HEK293 (cell line): Measurements from ENCODE around the gene RALGAPA1.
"Not testable (repeated sequence)": the region's sequence is repeated elsewhere in the genome, so short reads cannot be mapped to it uniquely, and the experiment has no call there.

ENCODE experiments used
- CTCF ChIA-PET: fragments of 350-600 bp; formaldehyde crosslinking; extraction: SDS; loops from one replicate; lab custom pipeline; 2021; ENCODE audit warnings: antibody characterized with exemption; lab: Yijun Ruan, JAX
- POLR2A ChIA-PET: fragments of 300-600 bp; formaldehyde crosslinking; extraction: SDS; loops from one replicate; lab custom pipeline; 2020; ENCODE audit warnings: antibody characterized with exemption, inconsistent platforms; lab: Yijun Ruan, JAX
- H3K27ac ChIP-seq: fragments of 200-500 bp; sonication (Bioruptor generic); 2 replicates; pipeline ENCODE4 v1.5.1; 2014; ENCODE audit warnings: low read depth, low read length, control low read depth, inconsistent platforms; ENCODE audit errors: extremely low read depth
- H3K36me3 ChIP-seq, 2 experiments: fragments of 200-500 bp in 1 of 2; sonication (Bioruptor generic) in 1 of 2; 1 replicate in 1 of 2; 2 replicates in 1 of 2; pipeline ENCODE4 v1.5.1; 2014 to 2017; ENCODE audit warnings: inconsistent platforms in 2 of 2, low read length in 2 of 2; ENCODE audit not compliant: control insufficient read depth in 2 of 2, insufficient read depth in 1 of 2
- H3K4me1 ChIP-seq: fragments of 200-500 bp; sonication (Bioruptor generic); 2 replicates; pipeline ENCODE4 v1.5.1; 2014; ENCODE audit warnings: mild to moderate bottlenecking, low read length, inconsistent platforms; ENCODE audit not compliant: control insufficient read depth, insufficient read depth
- H3K4me3 ChIP-seq: 2 replicates; pipeline ENCODE4 v1.5.1; 2011; ENCODE audit warnings: low read depth, mild to moderate bottlenecking, control low read depth, low read length, moderate library complexity
- H3K9me3 ChIP-seq: fragments of 200-500 bp; sonication (Bioruptor generic); 2 replicates; pipeline ENCODE4 v1.5.1; 2014; ENCODE audit warnings: low read depth, low read length, inconsistent platforms; ENCODE audit not compliant: control insufficient read depth, insufficient read depth
- GLIS1 ChIP-seq: fragments of 450-650 bp; formaldehyde crosslinking; IDR thresholded peaks from 2 replicates; pipeline ENCODE4 v1.5.1; 2016; ENCODE audit warnings: missing biosample characterization, missing genetic modification characterization
- GLIS2 ChIP-seq: fragments of 450-650 bp; formaldehyde crosslinking; IDR thresholded peaks from 2 replicates; pipeline ENCODE4 v1.5.1; 2016; ENCODE audit warnings: missing biosample characterization, missing genetic modification characterization
- IKZF3 ChIP-seq: fragments of 450-650 bp; IDR thresholded peaks from 2 replicates; pipeline ENCODE4 v1.5.0; 2018; ENCODE audit warnings: missing biosample characterization, mild to moderate bottlenecking, missing genetic modification characterization, moderate library complexity
- KLF16 ChIP-seq: fragments of 450-650 bp; formaldehyde crosslinking; IDR thresholded peaks from 2 replicates; pipeline ENCODE4 v1.5.1; 2017; ENCODE audit warnings: missing biosample characterization, missing genetic modification characterization
- SP3 ChIP-seq: fragments of 450-650 bp; formaldehyde crosslinking; IDR thresholded peaks from 2 replicates; pipeline ENCODE4 v1.5.1; 2016; ENCODE audit warnings: missing biosample characterization, missing genetic modification characterization
- SP7 ChIP-seq: fragments of 450-650 bp; formaldehyde crosslinking; IDR thresholded peaks from 2 replicates; pipeline ENCODE4 v1.5.1; 2016; ENCODE audit warnings: missing biosample characterization, missing genetic modification characterization
- TRIM28 ChIP-seq: IDR thresholded peaks from 2 replicates; pipeline ENCODE4 v1.6.1; 2011; ENCODE audit warnings: low read length, control low read depth, borderline replicate concordance
- ZBTB17 ChIP-seq: fragments of 450-650 bp; formaldehyde crosslinking; IDR thresholded peaks from 2 replicates; pipeline ENCODE4 v1.5.1; 2016; ENCODE audit warnings: missing biosample characterization, missing genetic modification characterization
- ZBTB20 ChIP-seq: fragments of 450-650 bp; formaldehyde crosslinking; IDR thresholded peaks from 2 replicates; pipeline ENCODE4 v1.5.1; 2016; ENCODE audit warnings: missing biosample characterization, missing genetic modification characterization
- ZBTB21 ChIP-seq: fragments of 450-650 bp; formaldehyde crosslinking; IDR thresholded peaks from 2 replicates; pipeline ENCODE4 v1.5.1; 2017; ENCODE audit warnings: missing biosample characterization, missing genetic modification characterization
- ZBTB8A ChIP-seq: fragments of 450-650 bp; formaldehyde crosslinking; IDR thresholded peaks from 2 replicates; pipeline ENCODE4 v1.5.1; 2016; ENCODE audit warnings: missing biosample characterization, missing genetic modification characterization
- ZEB2 ChIP-seq: fragments of 450-650 bp; formaldehyde crosslinking; IDR thresholded peaks from 2 replicates; pipeline ENCODE4 v1.5.1; 2016; ENCODE audit warnings: missing biosample characterization, missing genetic modification characterization
- ZFP69B ChIP-seq: fragments of 450-650 bp; formaldehyde crosslinking; IDR thresholded peaks from 2 replicates; pipeline ENCODE4 v1.5.1; 2016; ENCODE audit warnings: missing biosample characterization, missing genetic modification characterization
- ZNF121 ChIP-seq: fragments of 450-650 bp; formaldehyde crosslinking; IDR thresholded peaks from 2 replicates; pipeline ENCODE4 v1.5.1; 2016; ENCODE audit warnings: missing biosample characterization, missing genetic modification characterization
- ZNF16 ChIP-seq: fragments of 450-650 bp; formaldehyde crosslinking; IDR thresholded peaks from 2 replicates; pipeline ENCODE4 v1.5.1; 2016; ENCODE audit warnings: low read depth, missing biosample characterization, missing genetic modification characterization
- ZNF2 ChIP-seq: fragments of 450-650 bp; formaldehyde crosslinking; IDR thresholded peaks from 2 replicates; pipeline ENCODE4 v1.5.1; 2016; ENCODE audit warnings: missing biosample characterization, missing genetic modification characterization
- ZNF24 ChIP-seq: fragments of 450-650 bp; formaldehyde crosslinking; IDR thresholded peaks from 2 replicates; pipeline ENCODE4 v1.5.1; 2016; ENCODE audit warnings: missing biosample characterization, missing genetic modification characterization
- ZNF335 ChIP-seq: fragments of 450-650 bp; formaldehyde crosslinking; conservative IDR thresholded peaks from 2 replicates; pipeline ENCODE4 v1.5.1; 2016; ENCODE audit warnings: missing biosample characterization, missing genetic modification characterization
- ZNF341 ChIP-seq: fragments of 450-650 bp; formaldehyde crosslinking; IDR thresholded peaks from 2 replicates; pipeline ENCODE4; 2016; ENCODE audit warnings: low read depth, missing biosample characterization, missing genetic modification characterization
- ZNF423 ChIP-seq: fragments of 450-650 bp; formaldehyde crosslinking; IDR thresholded peaks from 2 replicates; pipeline ENCODE4 v1.5.1; 2016; ENCODE audit warnings: missing biosample characterization, missing genetic modification characterization
- ZNF600 ChIP-seq: fragments of 450-650 bp; formaldehyde crosslinking; IDR thresholded peaks from 2 replicates; pipeline ENCODE4 v1.5.1; 2016; ENCODE audit warnings: missing biosample characterization, missing genetic modification characterization
- ZNF629 ChIP-seq: fragments of 450-650 bp; formaldehyde crosslinking; IDR thresholded peaks from 2 replicates; pipeline ENCODE4 v1.5.1; 2017; ENCODE audit warnings: missing biosample characterization, missing genetic modification characterization
- ZXDB ChIP-seq: fragments of 450-650 bp; formaldehyde crosslinking; IDR thresholded peaks from 2 replicates; pipeline ENCODE4 v1.5.1; 2016; ENCODE audit warnings: missing biosample characterization, missing genetic modification characterization
- TF ChIP-seq, protein P1 (sequence below): fragments of 450-650 bp; formaldehyde crosslinking; optimal IDR thresholded peaks from 2 replicates; pipeline ENCODE3; 2016; ENCODE audit warnings: missing biosample characterization, mild to moderate bottlenecking, missing genetic modification characterization
- TF ChIP-seq, protein P2 (sequence below): fragments of 450-650 bp; formaldehyde crosslinking; IDR thresholded peaks from 2 replicates; pipeline ENCODE4 v1.5.1; 2016; ENCODE audit warnings: missing biosample characterization, missing genetic modification characterization
- TF ChIP-seq, protein P3 (sequence below): fragments of 450-650 bp; formaldehyde crosslinking; IDR thresholded peaks from 2 replicates; pipeline ENCODE4 v1.5.1; 2016; ENCODE audit warnings: missing biosample characterization, missing genetic modification characterization
- TF ChIP-seq, protein P4 (sequence below): fragments of 450-650 bp; formaldehyde crosslinking; IDR thresholded peaks from 2 replicates; pipeline ENCODE4 v1.5.1; 2016; ENCODE audit warnings: missing biosample characterization, missing genetic modification characterization
- TF ChIP-seq, protein P5 (sequence below): fragments of 450-650 bp; formaldehyde crosslinking; IDR thresholded peaks from 2 replicates; pipeline ENCODE4 v1.5.1; 2016; ENCODE audit warnings: missing biosample characterization, missing genetic modification characterization, low read depth
- TF ChIP-seq, protein P6 (sequence below): fragments of 450-650 bp; formaldehyde crosslinking; IDR thresholded peaks from 2 replicates; pipeline ENCODE4 v1.5.1; 2016; ENCODE audit warnings: missing biosample characterization, missing genetic modification characterization

The RALGAPA1 gene

DNA sequence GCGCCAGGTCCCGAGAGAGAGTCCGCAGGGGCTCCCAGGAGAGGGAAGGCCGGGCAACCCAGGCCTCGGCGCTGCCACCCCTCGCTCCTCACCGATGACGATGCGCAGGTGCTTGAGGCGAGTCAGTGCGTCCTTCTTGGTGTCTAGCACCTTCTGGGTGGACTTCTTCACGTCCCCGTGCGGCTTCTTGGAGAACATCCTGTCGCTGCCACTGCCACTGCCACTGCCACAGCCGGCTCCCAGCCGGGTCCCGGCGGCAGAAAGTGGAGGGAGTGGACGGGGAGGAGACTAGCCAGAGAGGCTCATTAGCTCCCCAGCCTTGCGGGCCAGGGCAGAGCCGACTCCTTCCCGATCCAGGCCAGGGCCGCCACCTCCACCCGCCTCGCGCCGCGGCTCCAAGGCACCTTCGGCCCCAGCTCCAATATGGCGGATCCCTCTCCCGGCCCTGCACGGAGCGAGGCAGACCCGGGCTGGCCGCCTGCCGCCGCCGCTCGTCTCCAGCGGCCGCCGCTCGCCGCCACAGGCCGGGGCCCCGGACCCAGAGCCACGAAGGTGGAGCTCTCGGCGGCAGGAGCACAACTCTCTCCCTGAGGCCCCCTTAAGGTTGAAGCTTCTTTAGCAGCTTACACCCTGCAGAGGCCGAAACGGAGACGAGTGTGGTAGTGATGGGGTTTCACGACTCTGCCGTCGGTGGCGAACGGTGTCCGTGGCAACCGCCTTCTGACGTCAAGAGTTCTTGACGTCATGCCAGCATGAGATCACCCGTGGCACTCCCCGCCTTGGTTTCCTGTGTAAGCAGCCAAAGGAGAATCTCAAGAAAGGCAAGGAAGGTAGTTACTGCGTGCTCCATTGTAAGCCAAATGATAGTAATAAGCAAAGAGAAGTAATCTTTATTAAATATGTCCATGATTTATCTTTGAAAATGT is at the start of gene RALGAPA1:
RALGAPA1 (minus strand) TSS at position 658 of the 926 bp plus-strand sequence; CDS start at position 198, 460 bp downstream.
- Histone ChIP-seq H3K27ac (peak within 1 kb of the TSS; percentile 95), H3K4me3 (peak within 1 kb of the TSS; percentile 84)
- H3K9me3 ChIP-seq, H3K36me3 ChIP-seq, H3K4me1 ChIP-seq: not testable (repeated sequence)
- POLR2A ChIA-PET: interaction anchor here (1.0 to 1.3 kb wide), 2 partner anchors 9 to 17 kb away, joined by 6 to 25 read pairs; partner anchors contain the start of gene BRMS1L
- CTCF ChIA-PET: interaction anchor here (0.6 to 2.7 kb wide), 3 partner anchors 13 to 119 kb away, joined by 3 to 8 read pairs (median 3); no protein-coding TSS in a partner anchor
- TF ChIP-seq, protein P1, sequence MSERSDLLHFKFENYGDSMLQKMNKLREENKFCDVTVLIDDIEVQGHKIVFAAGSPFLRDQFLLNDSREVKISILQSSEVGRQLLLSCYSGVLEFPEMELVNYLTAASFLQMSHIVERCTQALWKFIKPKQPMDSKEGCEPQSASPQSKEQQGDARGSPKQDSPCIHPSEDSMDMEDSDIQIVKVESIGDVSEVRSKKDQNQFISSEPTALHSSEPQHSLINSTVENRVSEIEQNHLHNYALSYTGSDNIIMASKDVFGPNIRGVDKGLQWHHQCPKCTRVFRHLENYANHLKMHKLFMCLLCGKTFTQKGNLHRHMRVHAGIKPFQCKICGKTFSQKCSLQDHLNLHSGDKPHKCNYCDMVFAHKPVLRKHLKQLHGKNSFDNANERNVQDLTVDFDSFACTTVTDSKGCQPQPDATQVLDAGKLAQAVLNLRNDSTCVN (tag by site-specific recombination): peak; percentile 49
- TF ChIP-seq SP3: peak; percentile 16; the same call in 1 of the 2 replicates
- TF ChIP-seq, protein P2, sequence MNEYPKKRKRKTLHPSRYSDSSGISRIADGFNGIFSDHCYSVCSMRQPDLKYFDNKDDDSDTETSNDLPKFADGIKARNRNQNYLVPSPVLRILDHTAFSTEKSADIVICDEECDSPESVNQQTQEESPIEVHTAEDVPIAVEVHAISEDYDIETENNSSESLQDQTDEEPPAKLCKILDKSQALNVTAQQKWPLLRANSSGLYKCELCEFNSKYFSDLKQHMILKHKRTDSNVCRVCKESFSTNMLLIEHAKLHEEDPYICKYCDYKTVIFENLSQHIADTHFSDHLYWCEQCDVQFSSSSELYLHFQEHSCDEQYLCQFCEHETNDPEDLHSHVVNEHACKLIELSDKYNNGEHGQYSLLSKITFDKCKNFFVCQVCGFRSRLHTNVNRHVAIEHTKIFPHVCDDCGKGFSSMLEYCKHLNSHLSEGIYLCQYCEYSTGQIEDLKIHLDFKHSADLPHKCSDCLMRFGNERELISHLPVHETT (tag by site-specific recombination): 0 out of 2 replicates have a peak, but pooled peaks have one; percentile 37
- TF ChIP-seq, protein P3, sequence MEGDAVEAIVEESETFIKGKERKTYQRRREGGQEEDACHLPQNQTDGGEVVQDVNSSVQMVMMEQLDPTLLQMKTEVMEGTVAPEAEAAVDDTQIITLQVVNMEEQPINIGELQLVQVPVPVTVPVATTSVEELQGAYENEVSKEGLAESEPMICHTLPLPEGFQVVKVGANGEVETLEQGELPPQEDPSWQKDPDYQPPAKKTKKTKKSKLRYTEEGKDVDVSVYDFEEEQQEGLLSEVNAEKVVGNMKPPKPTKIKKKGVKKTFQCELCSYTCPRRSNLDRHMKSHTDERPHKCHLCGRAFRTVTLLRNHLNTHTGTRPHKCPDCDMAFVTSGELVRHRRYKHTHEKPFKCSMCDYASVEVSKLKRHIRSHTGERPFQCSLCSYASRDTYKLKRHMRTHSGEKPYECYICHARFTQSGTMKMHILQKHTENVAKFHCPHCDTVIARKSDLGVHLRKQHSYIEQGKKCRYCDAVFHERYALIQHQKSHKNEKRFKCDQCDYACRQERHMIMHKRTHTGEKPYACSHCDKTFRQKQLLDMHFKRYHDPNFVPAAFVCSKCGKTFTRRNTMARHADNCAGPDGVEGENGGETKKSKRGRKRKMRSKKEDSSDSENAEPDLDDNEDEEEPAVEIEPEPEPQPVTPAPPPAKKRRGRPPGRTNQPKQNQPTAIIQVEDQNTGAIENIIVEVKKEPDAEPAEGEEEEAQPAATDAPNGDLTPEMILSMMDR (tag by site-specific recombination): peak; percentile 19; the same call in 1 of the 2 replicates
- peak; percentile 100 for TF ChIP-seq ZNF629 (tag by site-specific recombination)
- TF ChIP-seq IKZF3: peak; percentile 62
- TF ChIP-seq ZNF121 (tag by site-specific recombination): peak; percentile 57; the same call in 1 of the 2 replicates
- 0 out of 2 replicates have a peak, but pooled peaks have one; percentile 29 for TF ChIP-seq ZNF423 (tag by site-specific recombination)
- TF ChIP-seq ZEB2: peak; percentile 36
- peak; percentile 67; the same call in 1 of the 2 replicates for TF ChIP-seq ZFP69B (tag by site-specific recombination)
- TF ChIP-seq KLF16 (tag by site-specific recombination): peak; percentile 48; the same call in 1 of the 2 replicates
- TF ChIP-seq ZNF600 (tag by site-specific recombination): peak; percentile 49
- 0 out of 2 replicates have a peak, but pooled peaks have one; percentile 41 for TF ChIP-seq ZNF24 (tag by site-specific recombination)
- peak; percentile 55 for TF ChIP-seq TRIM28
- TF ChIP-seq ZBTB17 (tag by site-specific recombination): peak; percentile 66
- TF ChIP-seq ZNF341 (tag by site-specific recombination): peak; percentile 44
- TF ChIP-seq, protein P4, sequence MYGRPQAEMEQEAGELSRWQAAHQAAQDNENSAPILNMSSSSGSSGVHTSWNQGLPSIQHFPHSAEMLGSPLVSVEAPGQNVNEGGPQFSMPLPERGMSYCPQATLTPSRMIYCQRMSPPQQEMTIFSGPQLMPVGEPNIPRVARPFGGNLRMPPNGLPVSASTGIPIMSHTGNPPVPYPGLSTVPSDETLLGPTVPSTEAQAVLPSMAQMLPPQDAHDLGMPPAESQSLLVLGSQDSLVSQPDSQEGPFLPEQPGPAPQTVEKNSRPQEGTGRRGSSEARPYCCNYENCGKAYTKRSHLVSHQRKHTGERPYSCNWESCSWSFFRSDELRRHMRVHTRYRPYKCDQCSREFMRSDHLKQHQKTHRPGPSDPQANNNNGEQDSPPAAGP (tag by site-specific recombination): peak; percentile 34; the same call in 1 of the 2 replicates
- TF ChIP-seq, protein P5, sequence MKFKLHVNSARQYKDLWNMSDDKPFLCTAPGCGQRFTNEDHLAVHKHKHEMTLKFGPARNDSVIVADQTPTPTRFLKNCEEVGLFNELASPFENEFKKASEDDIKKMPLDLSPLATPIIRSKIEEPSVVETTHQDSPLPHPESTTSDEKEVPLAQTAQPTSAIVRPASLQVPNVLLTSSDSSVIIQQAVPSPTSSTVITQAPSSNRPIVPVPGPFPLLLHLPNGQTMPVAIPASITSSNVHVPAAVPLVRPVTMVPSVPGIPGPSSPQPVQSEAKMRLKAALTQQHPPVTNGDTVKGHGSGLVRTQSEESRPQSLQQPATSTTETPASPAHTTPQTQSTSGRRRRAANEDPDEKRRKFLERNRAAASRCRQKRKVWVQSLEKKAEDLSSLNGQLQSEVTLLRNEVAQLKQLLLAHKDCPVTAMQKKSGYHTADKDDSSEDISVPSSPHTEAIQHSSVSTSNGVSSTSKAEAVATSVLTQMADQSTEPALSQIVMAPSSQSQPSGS (tag by site-specific recombination): peak; percentile 98
- TF ChIP-seq GLIS1 (tag by site-specific recombination): peak; percentile 35; the same call in 1 of the 2 replicates
- TF ChIP-seq SP7 (tag by site-specific recombination): peak; percentile 34; the same call in 1 of the 2 replicates
- peak; percentile 45 for TF ChIP-seq GLIS2 (tag by site-specific recombination)
- TF ChIP-seq ZBTB20 (tag by site-specific recombination): peak; percentile 98
- 0 out of 2 replicates have a peak, but pooled peaks have one; percentile 4 for TF ChIP-seq ZNF16 (tag by site-specific recombination)
- peak; percentile 91 for TF ChIP-seq ZXDB
- TF ChIP-seq, protein P6, sequence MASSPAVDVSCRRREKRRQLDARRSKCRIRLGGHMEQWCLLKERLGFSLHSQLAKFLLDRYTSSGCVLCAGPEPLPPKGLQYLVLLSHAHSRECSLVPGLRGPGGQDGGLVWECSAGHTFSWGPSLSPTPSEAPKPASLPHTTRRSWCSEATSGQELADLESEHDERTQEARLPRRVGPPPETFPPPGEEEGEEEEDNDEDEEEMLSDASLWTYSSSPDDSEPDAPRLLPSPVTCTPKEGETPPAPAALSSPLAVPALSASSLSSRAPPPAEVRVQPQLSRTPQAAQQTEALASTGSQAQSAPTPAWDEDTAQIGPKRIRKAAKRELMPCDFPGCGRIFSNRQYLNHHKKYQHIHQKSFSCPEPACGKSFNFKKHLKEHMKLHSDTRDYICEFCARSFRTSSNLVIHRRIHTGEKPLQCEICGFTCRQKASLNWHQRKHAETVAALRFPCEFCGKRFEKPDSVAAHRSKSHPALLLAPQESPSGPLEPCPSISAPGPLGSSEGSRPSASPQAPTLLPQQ (tag by site-specific recombination): peak; percentile 84
- TF ChIP-seq ZBTB8A (tag by site-specific recombination): peak; percentile 34
- TF ChIP-seq ZNF335: peak; percentile 57
- peak; percentile 100 for TF ChIP-seq ZBTB21 (tag by site-specific recombination)
- TF ChIP-seq ZNF2: 0 out of 2 replicates have a peak, but pooled peaks have one; percentile 13
